Hepatocyte (in vitro differentiated cells): Measurements from ENCODE around the gene CCL16. TPM values are rescaled to one million over a fixed set of nuclear protein-coding genes. Genes with fewer than 3 reads are reported as not detected.

Source experiments
- DNase-seq: peaks from one replicate; pipeline ENCODE4 v3.0.0-alpha.2; 2016; ENCODE audit warnings: low spot score
- H2AFZ ChIP-seq: fragments of 200-600 bp; sonication (generic); 2 replicates; pipeline ENCODE4 v1.6.0; 2016; ENCODE audit warnings: antibody characterized with exemption, mild to moderate bottlenecking
- H3K27ac ChIP-seq: fragments of 200-600 bp; sonication (generic); 2 replicates; pipeline ENCODE4 v1.5.1; 2016; ENCODE audit warnings: mild to moderate bottlenecking
- H3K27me3 ChIP-seq: fragments of 200-600 bp; sonication (generic); 2 replicates; pipeline ENCODE4 v1.6.1; 2016
- H3K36me3 ChIP-seq: fragments of 200-600 bp; sonication (generic); replicated peaks from 2 replicates; pipeline ENCODE4 v1.5.1; 2016; ENCODE audit warnings: low read depth; ENCODE audit not compliant: insufficient read depth
- H3K4me1 ChIP-seq: fragments of 200-600 bp; sonication (generic); 2 replicates; pipeline ENCODE4 v1.5.1; 2016; ENCODE audit warnings: mild to moderate bottlenecking, moderate library complexity; ENCODE audit not compliant: insufficient read depth
- H3K4me2 ChIP-seq: fragments of 200-600 bp; sonication (generic); 2 replicates; pipeline ENCODE4 v1.6.0; 2016
- H3K4me3 ChIP-seq: fragments of 200-600 bp; sonication (generic); 2 replicates; pipeline ENCODE4 v1.5.1; 2016; ENCODE audit warnings: mild to moderate bottlenecking
- H3K79me2 ChIP-seq: fragments of 200-600 bp; sonication (generic); 2 replicates; pipeline ENCODE4 v1.6.0; 2017; ENCODE audit warnings: mild to moderate bottlenecking
- H3K9me2 ChIP-seq: fragments of 200-600 bp; sonication (generic); replicated peaks from 2 replicates; pipeline ENCODE4 v1.6.0; 2017; ENCODE audit warnings: mild to moderate bottlenecking; ENCODE audit not compliant: insufficient read depth
- H3K9me3 ChIP-seq: fragments of 200-600 bp; sonication (generic); 2 replicates; pipeline ENCODE4 v1.5.1; 2016; ENCODE audit warnings: low read depth, mild to moderate bottlenecking
- H4K20me1 ChIP-seq: fragments of 200-600 bp; sonication (generic); 2 replicates; pipeline ENCODE4 v1.6.0; 2016; ENCODE audit warnings: mild to moderate bottlenecking; ENCODE audit not compliant: insufficient read depth, poor library complexity, severe bottlenecking
- CTCF ChIP-seq: fragments of 200-600 bp; sonication (generic); IDR thresholded peaks from 2 replicates; pipeline ENCODE4 v1.5.1; 2016; ENCODE audit warnings: antibody characterized with exemption, mild to moderate bottlenecking; ENCODE audit not compliant: poor library complexity
- EZH2 ChIP-seq: fragments of 200-600 bp; sonication (generic); IDR thresholded peaks from 2 replicates; pipeline ENCODE4 v1.6.1; 2016; ENCODE audit warnings: antibody characterized with exemption, mild to moderate bottlenecking, borderline replicate concordance
- EZH2phosphoT487 ChIP-seq: fragments of 200-600 bp; sonication (generic); IDR thresholded peaks from one replicate; pipeline ENCODE4 v1.6.1; 2018; ENCODE audit warnings: antibody characterized with exemption, mild to moderate bottlenecking, low read depth, moderate library complexity; ENCODE audit not compliant: unreplicated experiment, severe bottlenecking
- WGBS: methylation state at CpG from one replicate; pipeline ENCODE4 v1.1.6; 2016; ENCODE audit warnings: low lambda C conversion rate; ENCODE audit errors: missing lambda C conversion rate; 5-methylcytosine and 5-hydroxymethylcytosine counted together
- polyA plus RNA-seq: library from polyadenylated mRNA; unstranded; fragments of >200 nt; fragmentation: Nextera tagmentation; extraction: Ambion mirVana; gene quantifications from 2 replicates; pipeline ENCODE4 v1.2.1, GENCODE V29; 2016
- total RNA-seq: library from RNA; depleted of rRNA; stranded (reverse); fragments of >200 nt; gene quantifications from 2 replicates; pipeline ENCODE4 v1.2.3, GENCODE V29; 2014

Gene CCL16
- total and polyA plus RNA-seq, 2 experiments from 2014 or later, result not detected

DNA sequence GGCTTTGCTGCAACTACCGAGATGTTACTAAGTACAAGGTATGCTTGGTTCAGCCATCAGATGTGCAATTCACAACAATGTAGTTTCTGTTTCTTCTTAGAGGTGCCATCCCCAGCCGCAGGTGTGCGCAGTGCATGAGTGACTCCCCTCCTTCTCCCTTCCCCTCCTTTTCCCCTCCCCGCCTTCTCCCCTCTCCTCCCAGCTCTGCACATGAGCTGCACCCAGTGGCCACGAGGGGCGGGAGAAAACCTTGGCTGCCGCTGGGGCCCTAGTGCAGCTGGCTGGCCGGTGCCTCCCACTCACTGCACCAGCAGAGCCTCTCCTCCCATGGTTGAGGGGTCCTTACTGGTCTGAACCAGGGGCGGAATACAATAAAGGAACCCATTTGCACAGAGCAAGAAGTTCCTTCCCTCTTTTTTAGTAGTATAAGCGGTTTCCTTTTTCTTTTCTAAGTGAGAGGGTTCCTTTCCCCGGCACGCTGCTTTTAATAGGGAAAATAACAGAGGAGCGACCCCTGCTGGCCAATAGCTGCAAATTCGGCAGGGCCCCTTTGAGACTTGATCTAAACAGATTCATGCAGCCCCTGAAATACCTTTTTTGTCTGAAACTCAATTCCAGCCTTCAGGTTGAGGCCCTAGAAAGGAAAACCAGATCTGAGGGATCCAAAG is 27.8 kb upstream of the CCL16 start:
- H3K4me3 ChIP-seq, result no peak overlapping the region
- no peak overlapping the region for H3K27ac ChIP-seq
- no peaks in the 10 kb centered on the region for H3K36me3 ChIP-seq
- H4K20me1 ChIP-seq, result no peaks in the 10 kb centered on the region
- no peaks in the 10 kb centered on the region for H3K79me2 ChIP-seq
- no peaks in the 10 kb centered on the region for H3K9me2 ChIP-seq
- H3K4me2 ChIP-seq, result no peak overlapping the region
- WGBS, result 84% methylated on average over 12 of the region's 14 CpGs
- TF ChIP-seq CTCF (peak; percentile 26), EZH2phosphoT487 (no peak), EZH2 (no peak)
- no peak for DNase-seq
- H3K27me3 ChIP-seq, result no peaks in the 10 kb centered on the region
- no peaks in the 10 kb centered on the region for H3K4me1 ChIP-seq
- H3K9me3 ChIP-seq, result no peaks in the 10 kb centered on the region
- H2AFZ ChIP-seq, result no peak overlapping the region

GRCh38 chr17:36004594-36005108 is 23.4 kb upstream of the CCL16 start:
- WGBS, result 47% methylated on average over 4 of the region's 4 CpGs

DNA sequence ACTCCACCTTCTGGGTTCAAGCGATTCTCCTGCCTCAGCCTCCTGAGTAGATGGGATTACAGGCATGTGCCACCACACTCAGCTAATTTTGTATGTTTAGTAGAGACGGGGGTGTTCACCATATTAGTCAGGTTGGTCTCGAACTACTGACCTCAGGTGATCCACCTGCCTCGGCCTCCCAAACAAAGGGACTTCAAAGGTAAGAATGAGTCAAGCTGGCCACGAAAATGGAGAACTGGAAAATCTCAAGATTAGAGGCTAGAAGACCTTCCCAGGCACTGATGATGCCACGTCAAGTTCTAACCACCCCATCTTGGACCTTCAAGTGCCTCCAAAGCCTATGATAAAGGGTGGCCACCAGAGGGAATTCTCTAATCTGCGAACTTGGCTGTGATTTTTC is 21.3 kb upstream of the CCL16 start:
- Histone ChIP-seq H3K36me3 (no peaks in the 10 kb centered on the region), H3K9me2 (no peaks in the 10 kb centered on the region), H3K9me3 (no peaks in the 10 kb centered on the region), H4K20me1 (no peaks in the 10 kb centered on the region), H3K27ac (peak overlapping the region; percentile 95), H2AFZ (no peak overlapping the region), H3K79me2 (peaks cover 8% of the 10 kb centered on the region), H3K27me3 (no peaks in the 10 kb centered on the region), H3K4me2 (no peak overlapping the region), H3K4me1 (peaks cover 10% of the 10 kb centered on the region), H3K4me3 (no peak overlapping the region)
- WGBS, result 95% methylated on average over 7 of the region's 7 CpGs
- DNase-seq, result no peak
- TF ChIP-seq EZH2 (no peak), EZH2phosphoT487 (no peak), CTCF (no peak)

More at GRCh38 chr17:36004594-36005108, 23.4 kb upstream of the CCL16 start:
- no peak for TF ChIP-seq CTCF
- TF ChIP-seq EZH2phosphoT487, result no peak
- no peak for TF ChIP-seq EZH2
- Histone ChIP-seq H3K4me2 (no peak overlapping the region), H3K36me3 (no peaks in the 10 kb centered on the region), H3K9me3 (no peaks in the 10 kb centered on the region), H4K20me1 (no peaks in the 10 kb centered on the region), H3K27ac (peak overlapping the region; percentile 22), H2AFZ (no peak overlapping the region), H3K4me3 (no peak overlapping the region), H3K79me2 (peaks cover under 1% of the 10 kb centered on the region), H3K9me2 (no peaks in the 10 kb centered on the region), H3K27me3 (no peaks in the 10 kb centered on the region), H3K4me1 (peaks cover 10% of the 10 kb centered on the region)
- no peak for DNase-seq
